Kidney glomerular epithelial cell (primary cell): ENCODE results near the gene TP53I11.

Source experiments
- DNase-seq: peaks from one replicate; lab custom pipeline; 2025; lab: John Stamatoyannopoulos, UW

Gene TP53I11

GRCh38 chr11:44939673-44940395 is 10.8 kb downstream of the TP53I11 start:
- no peak for DNase-seq

- DNase-seq = no peak
Measured at GRCh38 chr11:44938066-44938691, 12.5 kb downstream of the TP53I11 start.

- DNase-seq = no peak
Measured at GRCh38 chr11:44936951-44937543, 13.6 kb downstream of the TP53I11 start.

- peak; percentile 60 for DNase-seq
Measured at GRCh38 chr11:44936525-44936924, 14.2 kb downstream of the TP53I11 start.

GRCh38 chr11:44934735-44935250 is 15.9 kb downstream of the TP53I11 start:
- no peak for DNase-seq

GRCh38 chr11:44934110-44934509 is 16.6 kb downstream of the TP53I11 start:
- DNase-seq = no peak

GRCh38 chr11:44931466-44931865 is 19.2 kb downstream of the TP53I11 start:
- DNase-seq = no peak

- DNase-seq = no peak
Measured at GRCh38 chr11:44930588-44931302, 19.9 kb downstream of the TP53I11 start.

- no peak for DNase-seq
Measured at GRCh38 chr11:44928816-44929215, 21.9 kb downstream of the TP53I11 start.

- DNase-seq = no peak
Measured at GRCh38 chr11:44928144-44928543, 22.5 kb downstream of the TP53I11 start.

GRCh38 chr11:44927174-44927661 is 23.5 kb downstream of the TP53I11 start:
- DNase-seq = peak; percentile 54

- no peak for DNase-seq
Measured at GRCh38 chr11:44926036-44926435, 24.6 kb downstream of the TP53I11 start.

- no peak for DNase-seq
Measured at GRCh38 chr11:44923806-44924205, 26.9 kb downstream of the TP53I11 start.

- DNase-seq = no peak
Measured at GRCh38 chr11:44923115-44923514, 27.6 kb downstream of the TP53I11 start.

GRCh38 chr11:44920451-44920850 is 30.2 kb downstream of the TP53I11 start:
- DNase-seq = no peak

- DNase-seq = no peak
Measured at GRCh38 chr11:44917741-44918140, 32.9 kb downstream of the TP53I11 start.

GRCh38 chr11:44916801-44917385 is 33.8 kb downstream of the TP53I11 start:
- DNase-seq = no peak

GRCh38 chr11:44916331-44916730 is 34.4 kb downstream of the TP53I11 start:
- DNase-seq = no peak

GRCh38 chr11:44915621-44916020 is 35.1 kb downstream of the TP53I11 start:
- no peak for DNase-seq

- DNase-seq = no peak
Measured at GRCh38 chr11:44915004-44915403, 35.7 kb downstream of the TP53I11 start.

- DNase-seq = no peak
Measured at GRCh38 chr11:44914105-44914504, 36.6 kb downstream of the TP53I11 start.

GRCh38 chr11:44913502-44913901 is 37.2 kb downstream of the TP53I11 start:
- DNase-seq = no peak
